ENCODE data around the gene CAPN13.

DNA sequence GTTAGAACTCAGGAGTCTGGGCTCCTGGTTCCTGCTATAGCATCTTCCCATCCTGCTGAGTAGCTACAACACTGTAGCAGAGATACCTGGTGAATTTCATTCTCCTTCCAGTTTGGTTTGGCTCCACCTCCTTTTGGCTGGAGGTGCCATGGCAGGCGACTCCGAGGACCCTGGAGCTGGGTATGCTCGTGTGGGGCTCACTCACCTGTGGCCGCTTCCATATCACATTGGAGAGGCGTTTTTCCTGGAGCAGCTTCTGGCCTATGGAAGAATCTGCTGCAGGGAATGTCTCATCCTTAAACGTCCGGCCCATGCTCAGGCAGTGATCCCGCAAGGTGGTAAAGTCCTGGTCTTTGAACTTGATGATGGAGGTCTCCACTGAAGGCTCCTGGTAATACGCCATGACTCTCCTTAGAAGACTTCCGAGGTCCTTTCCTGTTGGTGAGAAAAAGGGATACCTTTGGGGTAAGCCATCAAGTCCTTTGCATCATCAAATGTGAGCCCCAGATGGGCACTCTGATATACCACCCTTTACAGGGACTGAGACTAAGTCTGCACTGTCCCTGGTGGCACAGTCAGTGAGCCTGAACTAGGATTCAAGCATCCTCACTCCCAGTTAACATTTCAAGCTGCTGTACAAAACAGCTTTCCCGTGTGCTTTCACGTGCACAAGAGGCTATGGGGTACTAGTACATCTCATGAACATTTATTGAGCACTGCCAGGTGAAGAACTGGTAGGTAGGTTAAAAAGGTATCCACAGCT lies 20.1 kb downstream of the CAPN13 start:
- TF ChIP-seq, protein P1, sequence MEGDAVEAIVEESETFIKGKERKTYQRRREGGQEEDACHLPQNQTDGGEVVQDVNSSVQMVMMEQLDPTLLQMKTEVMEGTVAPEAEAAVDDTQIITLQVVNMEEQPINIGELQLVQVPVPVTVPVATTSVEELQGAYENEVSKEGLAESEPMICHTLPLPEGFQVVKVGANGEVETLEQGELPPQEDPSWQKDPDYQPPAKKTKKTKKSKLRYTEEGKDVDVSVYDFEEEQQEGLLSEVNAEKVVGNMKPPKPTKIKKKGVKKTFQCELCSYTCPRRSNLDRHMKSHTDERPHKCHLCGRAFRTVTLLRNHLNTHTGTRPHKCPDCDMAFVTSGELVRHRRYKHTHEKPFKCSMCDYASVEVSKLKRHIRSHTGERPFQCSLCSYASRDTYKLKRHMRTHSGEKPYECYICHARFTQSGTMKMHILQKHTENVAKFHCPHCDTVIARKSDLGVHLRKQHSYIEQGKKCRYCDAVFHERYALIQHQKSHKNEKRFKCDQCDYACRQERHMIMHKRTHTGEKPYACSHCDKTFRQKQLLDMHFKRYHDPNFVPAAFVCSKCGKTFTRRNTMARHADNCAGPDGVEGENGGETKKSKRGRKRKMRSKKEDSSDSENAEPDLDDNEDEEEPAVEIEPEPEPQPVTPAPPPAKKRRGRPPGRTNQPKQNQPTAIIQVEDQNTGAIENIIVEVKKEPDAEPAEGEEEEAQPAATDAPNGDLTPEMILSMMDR (IDR thresholded peaks at IDR 0.05): no peak
- TF ChIP-seq POLR2A (IDR thresholded peaks at IDR 0.05): no peak

All from testis (tissue), 2 donors.